Neuronal stem cell (in vitro differentiated cells): Measurements from ENCODE around the gene IGFL4.
"Not testable (repeated sequence)": the region's sequence is repeated elsewhere in the genome, so short reads cannot be mapped to it uniquely, and the experiment has no call there.

Source experiments
- DNase-seq: peaks from one replicate; pipeline ENCODE4 v3.0.0-alpha.2; 2013; ENCODE audit warnings: low spot score
- H2AFZ ChIP-seq: one replicate; pipeline ENCODE4 v1.6.1; 2013; ENCODE audit warnings: mild to moderate bottlenecking, low read length, inconsistent platforms
- H2AK5ac ChIP-seq: 2 replicates; pipeline ENCODE4 v1.6.1; 2013; ENCODE audit warnings: low read depth, mild to moderate bottlenecking, inconsistent platforms, low read length, moderate library complexity, mixed read lengths
- H2BK120ac ChIP-seq: 2 replicates; pipeline ENCODE4 v1.6.1; 2013; ENCODE audit warnings: low read depth, mild to moderate bottlenecking, inconsistent platforms, low read length, moderate library complexity, mixed read lengths
- H2BK12ac ChIP-seq: one replicate; pipeline ENCODE4 v1.6.1; 2013; ENCODE audit warnings: low read length, inconsistent platforms
- H2BK15ac ChIP-seq: 2 replicates; pipeline ENCODE4 v1.6.1; 2013; ENCODE audit warnings: mild to moderate bottlenecking, low read length, inconsistent platforms, mixed read lengths
- H2BK5ac ChIP-seq: one replicate; pipeline ENCODE4 v1.6.1; 2013; ENCODE audit warnings: inconsistent platforms, mild to moderate bottlenecking, low read length, moderate library complexity
- H3K14ac ChIP-seq: one replicate; pipeline ENCODE4 v1.6.1; 2013; ENCODE audit warnings: low read length, inconsistent platforms
- H3K18ac ChIP-seq: 2 replicates; pipeline ENCODE4 v1.6.1; 2013; ENCODE audit warnings: low read length, inconsistent platforms
- H3K23ac ChIP-seq: 2 replicates; pipeline ENCODE4 v1.6.1; 2013; ENCODE audit warnings: low read depth, mild to moderate bottlenecking, mixed read lengths, low read length, inconsistent platforms; ENCODE audit not compliant: poor library complexity
- H3K27ac ChIP-seq: replicated peaks from 3 replicates; pipeline ENCODE4 v1.5.1; 2013; ENCODE audit warnings: low read length, inconsistent platforms
- H3K27me3 ChIP-seq, 3 experiments: 2 replicates each; pipeline ENCODE4 v1.6.1; 2013; ENCODE audit warnings: low read length in 3 of 3, mild to moderate bottlenecking in 2 of 3, inconsistent platforms in 1 of 3, low read depth in 1 of 3, mixed read lengths in 1 of 3, moderate library complexity in 1 of 3; ENCODE audit not compliant: control insufficient read depth in 3 of 3, insufficient read depth in 3 of 3
- H3K36me3 ChIP-seq, 2 donors: replicated peaks in 1 of 2; 2 replicates each; pipeline ENCODE4 v1.6.1; 2013; ENCODE audit warnings: low read length in 2 of 2; ENCODE audit not compliant: control insufficient read depth in 2 of 2, insufficient read depth in 2 of 2
- H3K4ac ChIP-seq: 2 replicates; pipeline ENCODE4 v1.6.1; 2013; ENCODE audit warnings: inconsistent platforms, mild to moderate bottlenecking, low read length, moderate library complexity
- H3K4me1 ChIP-seq, 2 donors: 1 replicate in 1 of 2; 2 replicates in 1 of 2; pipeline ENCODE4 v1.6.1; 2013; ENCODE audit warnings: low read length in 2 of 2, low read depth in 1 of 2; ENCODE audit not compliant: control insufficient read depth in 2 of 2, insufficient read depth in 1 of 2
- H3K4me2 ChIP-seq: one replicate; pipeline ENCODE4 v1.6.1; 2013; ENCODE audit warnings: mild to moderate bottlenecking, low read length, inconsistent platforms; ENCODE audit not compliant: insufficient read depth, poor library complexity, severe bottlenecking
- H3K4me3 ChIP-seq, 2 donors: 2 replicates each; pipeline ENCODE4 v1.5.1; 2013; ENCODE audit warnings: low read length in 2 of 2, mild to moderate bottlenecking in 2 of 2, inconsistent platforms in 1 of 2, moderate library complexity in 1 of 2
- H3K79me1 ChIP-seq: one replicate; pipeline ENCODE4 v1.6.1; 2013; ENCODE audit warnings: low read depth, mild to moderate bottlenecking, inconsistent platforms, low read length, moderate library complexity
- H3K9ac ChIP-seq: one replicate; pipeline ENCODE4 v1.6.1; 2013; ENCODE audit warnings: mild to moderate bottlenecking, low read depth, low read length, inconsistent platforms; ENCODE audit not compliant: poor library complexity
- H3K9me3 ChIP-seq, 2 donors: replicated peaks in 1 of 2; 2 replicates each; pipeline versions ENCODE3 to v1.6.1; 2013; ENCODE audit warnings: low read length in 2 of 2, mild to moderate bottlenecking in 2 of 2, inconsistent platforms in 1 of 2, low read depth in 1 of 2, mixed read lengths in 1 of 2, moderate library complexity in 1 of 2; ENCODE audit not compliant: control insufficient read depth in 2 of 2, insufficient read depth in 1 of 2
- H4K8ac ChIP-seq: one replicate; pipeline ENCODE4 v1.6.1; 2013; ENCODE audit warnings: low read depth, mild to moderate bottlenecking, inconsistent platforms, low read length, moderate library complexity
- H4K91ac ChIP-seq: one replicate; pipeline ENCODE4 v1.6.1; 2013; ENCODE audit warnings: low read length, low read depth, mild to moderate bottlenecking, inconsistent platforms; ENCODE audit not compliant: poor library complexity
- WGBS, 2 donors: extraction: QIAGEN DNeasy Blood & Tissue Kit; methylation state at CpG; one replicate each; pipeline ENCODE4 v1.1.7; 2013; ENCODE audit warnings: missing lambda C conversion rate in 2 of 2, mixed read lengths in 1 of 2; ENCODE audit not compliant: insufficient read length in 2 of 2, insufficient replicate concordance in 1 of 2; ENCODE audit errors: extremely low coverage in 2 of 2; 5-methylcytosine and 5-hydroxymethylcytosine counted together

Gene IGFL4

GRCh38 chr19:46079576-46079975 lies 38.8 kb upstream of the IGFL4 start:
- no peak for DNase-seq
- WGBS, 2 donors: no CpG with 5 or more reads among the region's 7 CpGs

GRCh38 chr19:46078573-46079332 lies 38.0 kb upstream of the IGFL4 start:
- not testable (repeated sequence) for H3K4me1 ChIP-seq, H4K8ac ChIP-seq, H3K9ac ChIP-seq, H2BK12ac ChIP-seq, H3K36me3 ChIP-seq, H3K4me2 ChIP-seq, H3K4me3 ChIP-seq, H4K91ac ChIP-seq, H3K27ac ChIP-seq, H2AFZ ChIP-seq, H3K79me1 ChIP-seq, H3K14ac ChIP-seq, H3K4ac ChIP-seq, H2BK120ac ChIP-seq, H3K9me3 ChIP-seq, H3K23ac ChIP-seq
- Histone ChIP-seq H2BK5ac (peak overlapping the region; percentile 42), H3K27me3 (peaks cover 0 to 33% (median 12%) of the 10 kb centered on the region in 3 experiments), H2BK15ac (peak overlapping the region; percentile 54), H2AK5ac (peak overlapping the region; percentile 27), H3K18ac (peak overlapping the region; percentile 74)
- no CpG with 5 or more reads among the region's 71 CpGs for WGBS, 2 donors
- peak; percentile 70 for DNase-seq

More at GRCh38 chr19:46079576-46079975, 38.8 kb upstream of the IGFL4 start:
- no peak overlapping the region for H3K14ac ChIP-seq
- no peak overlapping the region for H4K8ac ChIP-seq
- H3K23ac ChIP-seq: no peak overlapping the region
- H3K9ac ChIP-seq: no peak overlapping the region
- no peak overlapping the region for H3K4me2 ChIP-seq
- H3K4me1 ChIP-seq: peaks cover 0 to 7% of the 10 kb centered on the region in 2 donors
- peaks cover 0 to 26% (median 12%) of the 10 kb centered on the region in 3 experiments for H3K27me3 ChIP-seq
- no peak overlapping the region for H2AFZ ChIP-seq
- no peak overlapping the region for H2BK120ac ChIP-seq
- H2BK15ac ChIP-seq: peak overlapping the region; percentile 54
- H3K18ac ChIP-seq: no peak overlapping the region
- peak overlapping the region; percentile 27 for H2AK5ac ChIP-seq
- H3K4me3 ChIP-seq: no peak overlapping the region
- no peaks in the 10 kb centered on the region for H3K36me3 ChIP-seq
- no peak overlapping the region for H2BK12ac ChIP-seq
- H3K4ac ChIP-seq: no peak overlapping the region
- peak overlapping the region; percentile 42 for H2BK5ac ChIP-seq
- H3K9me3 ChIP-seq: peaks cover 0 to 9% of the 10 kb centered on the region in 2 donors
- H4K91ac ChIP-seq: no peak overlapping the region
- H3K27ac ChIP-seq: no peak overlapping the region
- H3K79me1 ChIP-seq: no peaks in the 10 kb centered on the region

GRCh38 chr19:46077815-46078167 lies 37.0 kb upstream of the IGFL4 start:
- Histone ChIP-seq H3K4me1 (peaks cover 0 to 7% of the 10 kb centered on the region in 2 donors), H3K36me3 (no peaks in the 10 kb centered on the region), H3K27me3 (peaks cover 0 to 42% (median 12%) of the 10 kb centered on the region in 3 experiments), H2BK12ac (no peak overlapping the region), H2AK5ac (no peak overlapping the region), H3K23ac (no peak overlapping the region), H4K91ac (no peak overlapping the region), H3K14ac (no peak overlapping the region), H2BK120ac (no peak overlapping the region), H4K8ac (no peak overlapping the region), H3K9me3 (peaks cover 0 to 9% of the 10 kb centered on the region in 2 donors), H3K18ac (no peak overlapping the region), H3K4me3 (no peak overlapping the region), H3K4ac (no peak overlapping the region), H2AFZ (no peak overlapping the region), H3K4me2 (no peak overlapping the region), H3K27ac (no peak overlapping the region), H3K9ac (no peak overlapping the region), H3K79me1 (no peaks in the 10 kb centered on the region), H2BK15ac (no peak overlapping the region), H2BK5ac (no peak overlapping the region)
- no CpG with 5 or more reads among the region's 6 CpGs for WGBS, 2 donors
- no peak for DNase-seq

- Histone ChIP-seq H3K18ac (peak overlapping the region; percentile 50), H3K36me3 (no peaks in the 10 kb centered on the region), H2AK5ac (no peak overlapping the region), H4K91ac (no peak overlapping the region), H3K23ac (peak overlapping the region; percentile 53), H3K14ac (peak overlapping the region; percentile 26), H3K4me1 (peaks cover 0 to 7% of the 10 kb centered on the region in 2 donors), H3K9me3 (peaks cover 0 to 9% of the 10 kb centered on the region in 2 donors), H3K4ac (no peak overlapping the region), H2BK120ac (no peak overlapping the region), H3K27me3 (peaks cover 0 to 48% (median 12%) of the 10 kb centered on the region in 3 experiments), H4K8ac (no peak overlapping the region), H2AFZ (peak overlapping the region; percentile 92), H2BK12ac (no peak overlapping the region), H3K4me3 (peak overlapping the region; percentile 45 to 75), H3K4me2 (peak overlapping the region; percentile 97), H3K9ac (peak overlapping the region; percentile 53), H2BK15ac (no peak overlapping the region), H3K27ac (no peak overlapping the region), H3K79me1 (no peaks in the 10 kb centered on the region), H2BK5ac (no peak overlapping the region)
- WGBS, 2 donors: no CpG with 5 or more reads among the region's 50 CpGs
- peak; percentile 88 for DNase-seq
These were observed 36.4 kb upstream of the IGFL4 start for GRCh38 chr19:46076951-46077814.
